Suprapubic skin (tissue), 3 donors: ENCODE results near the gene PLAU.

Source experiments
- POLR2AphosphoS5 ChIP-seq, 3 donors: sonication (generic); formaldehyde crosslinking; IDR thresholded peaks; one replicate each; pipeline ENCODE4 v1.6.1; 2017; ENCODE audit warnings: antibody characterized with exemption in 3 of 3
- TF ChIP-seq, protein P1 (sequence below), 2 donors: fragments of 200-600 bp in 1 of 2; fragments of 450-650 bp in 1 of 2; sonication (generic) in 1 of 2; IDR thresholded peaks; one replicate each; pipeline ENCODE4 v1.5.1; 2016 to 2019; ENCODE audit warnings: antibody characterized with exemption in 2 of 2, mild to moderate bottlenecking in 1 of 2, moderate library complexity in 1 of 2

DNA sequence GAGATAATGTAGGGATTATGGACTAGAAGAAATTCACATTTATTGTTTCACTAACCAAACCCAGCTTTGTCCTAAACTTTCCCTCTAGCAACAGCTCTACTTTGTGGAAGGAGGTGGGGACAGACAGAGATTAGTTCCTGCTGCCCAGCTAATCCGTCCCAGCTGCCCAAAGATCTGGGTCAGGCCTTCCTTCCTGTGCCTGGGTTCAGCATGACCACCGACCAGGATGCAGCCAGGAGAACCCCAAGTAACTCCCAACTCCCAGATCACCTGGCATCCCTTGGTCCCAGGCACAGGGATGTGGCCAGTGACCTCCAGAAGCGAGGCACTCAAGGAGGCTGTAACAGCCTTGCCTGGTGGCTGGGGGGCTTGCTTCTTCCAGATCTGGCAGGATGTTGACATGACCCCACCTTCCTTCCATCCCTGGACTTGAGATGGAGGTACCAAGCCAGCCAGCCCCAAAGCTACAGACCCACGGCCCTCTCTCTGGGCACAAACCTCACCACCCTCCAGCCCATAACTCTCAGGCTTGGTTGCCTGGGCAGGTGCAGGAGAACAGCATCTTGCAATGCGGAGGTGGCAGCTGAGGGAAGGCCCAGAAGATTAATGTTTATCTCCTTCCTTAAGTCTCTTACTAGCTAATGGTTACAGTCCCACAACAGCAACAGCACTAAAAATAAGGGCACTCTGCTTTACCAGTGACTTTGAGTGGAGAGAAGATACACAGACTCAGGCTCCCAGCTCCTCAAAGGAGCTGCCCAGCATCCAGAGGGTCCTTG lies 47.7 kb upstream of the PLAU start:
- TF ChIP-seq, protein P1, sequence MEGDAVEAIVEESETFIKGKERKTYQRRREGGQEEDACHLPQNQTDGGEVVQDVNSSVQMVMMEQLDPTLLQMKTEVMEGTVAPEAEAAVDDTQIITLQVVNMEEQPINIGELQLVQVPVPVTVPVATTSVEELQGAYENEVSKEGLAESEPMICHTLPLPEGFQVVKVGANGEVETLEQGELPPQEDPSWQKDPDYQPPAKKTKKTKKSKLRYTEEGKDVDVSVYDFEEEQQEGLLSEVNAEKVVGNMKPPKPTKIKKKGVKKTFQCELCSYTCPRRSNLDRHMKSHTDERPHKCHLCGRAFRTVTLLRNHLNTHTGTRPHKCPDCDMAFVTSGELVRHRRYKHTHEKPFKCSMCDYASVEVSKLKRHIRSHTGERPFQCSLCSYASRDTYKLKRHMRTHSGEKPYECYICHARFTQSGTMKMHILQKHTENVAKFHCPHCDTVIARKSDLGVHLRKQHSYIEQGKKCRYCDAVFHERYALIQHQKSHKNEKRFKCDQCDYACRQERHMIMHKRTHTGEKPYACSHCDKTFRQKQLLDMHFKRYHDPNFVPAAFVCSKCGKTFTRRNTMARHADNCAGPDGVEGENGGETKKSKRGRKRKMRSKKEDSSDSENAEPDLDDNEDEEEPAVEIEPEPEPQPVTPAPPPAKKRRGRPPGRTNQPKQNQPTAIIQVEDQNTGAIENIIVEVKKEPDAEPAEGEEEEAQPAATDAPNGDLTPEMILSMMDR (IDR thresholded peaks at IDR 0.05), result no peak
- TF ChIP-seq POLR2AphosphoS5 (IDR thresholded peaks at IDR 0.05), result no peak
